NCI-H2107 (cell line): ENCODE measurements around the gene HYAL1.

Source experiments
- DNase-seq: peaks from one replicate; lab custom pipeline; 2025; lab: John Stamatoyannopoulos, UW

Gene HYAL1

GRCh38 chr3:50260027-50260941 is 43.1 kb downstream of the HYAL1 start:
- peak; percentile 40 for DNase-seq

GRCh38 chr3:50259432-50260026 is 43.8 kb downstream of the HYAL1 start:
- no peak for DNase-seq

GRCh38 chr3:50258979-50259378 is 44.4 kb downstream of the HYAL1 start:
- no peak for DNase-seq

- DNase-seq, result no peak
Observed at GRCh38 chr3:50258029-50258680, 45.2 kb downstream of the HYAL1 start.

- no peak for DNase-seq
Observed at GRCh38 chr3:50256978-50257890, 46.1 kb downstream of the HYAL1 start.

GRCh38 chr3:50255251-50255615 is 48.1 kb downstream of the HYAL1 start:
- no peak for DNase-seq

- no peak for DNase-seq
Observed at GRCh38 chr3:50254577-50255250, 48.7 kb downstream of the HYAL1 start.

- DNase-seq, result no peak
Observed at GRCh38 chr3:50251220-50251619, 52.2 kb downstream of the HYAL1 start.

- DNase-seq, result no peak
Observed at GRCh38 chr3:50250514-50250913, 52.9 kb downstream of the HYAL1 start.
